Measurements from ENCODE around the gene SLC39A11.

Gene SLC39A11

DNA sequence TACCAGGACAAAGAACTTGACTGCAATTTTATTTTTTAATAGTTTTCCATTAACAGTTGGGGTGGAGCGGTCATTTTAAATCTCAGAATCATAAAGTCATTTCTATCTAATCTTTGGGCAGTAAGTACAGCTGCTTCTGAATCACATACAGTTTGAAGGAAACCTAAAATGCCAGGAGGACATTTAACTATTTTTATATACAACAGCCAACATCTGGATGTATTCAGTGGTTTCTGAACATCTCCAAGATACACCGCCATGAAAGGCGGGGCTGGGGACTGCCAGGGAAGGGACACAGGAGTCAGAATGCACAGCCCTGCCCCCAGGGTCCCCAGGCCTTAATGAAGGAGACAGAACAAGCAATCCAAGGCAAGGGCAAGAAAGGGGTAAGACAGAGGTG, 392.3 kb downstream of the SLC39A11 start:
- no peak for DNase-seq

DNA sequence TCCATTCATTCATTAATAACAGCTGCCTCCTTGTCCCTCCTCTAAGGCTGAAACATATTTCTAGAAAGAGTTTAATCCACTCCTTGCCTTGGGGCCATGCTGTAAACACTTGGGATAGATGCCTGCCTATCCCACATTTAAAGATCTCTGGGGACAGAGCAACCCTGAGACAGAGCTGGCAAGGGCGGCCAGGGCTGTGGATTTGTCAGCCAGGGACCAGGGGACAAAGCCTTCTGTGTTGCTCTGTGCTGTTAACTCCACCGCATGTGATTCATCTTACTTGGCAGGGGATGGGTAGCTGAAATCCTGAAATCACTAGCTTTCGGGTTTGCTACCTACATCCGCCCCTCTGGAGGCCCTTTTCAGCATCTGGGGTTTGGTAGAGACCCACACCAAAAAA, 392.9 kb downstream of the SLC39A11 start:
- DNase-seq: no peak

DNA sequence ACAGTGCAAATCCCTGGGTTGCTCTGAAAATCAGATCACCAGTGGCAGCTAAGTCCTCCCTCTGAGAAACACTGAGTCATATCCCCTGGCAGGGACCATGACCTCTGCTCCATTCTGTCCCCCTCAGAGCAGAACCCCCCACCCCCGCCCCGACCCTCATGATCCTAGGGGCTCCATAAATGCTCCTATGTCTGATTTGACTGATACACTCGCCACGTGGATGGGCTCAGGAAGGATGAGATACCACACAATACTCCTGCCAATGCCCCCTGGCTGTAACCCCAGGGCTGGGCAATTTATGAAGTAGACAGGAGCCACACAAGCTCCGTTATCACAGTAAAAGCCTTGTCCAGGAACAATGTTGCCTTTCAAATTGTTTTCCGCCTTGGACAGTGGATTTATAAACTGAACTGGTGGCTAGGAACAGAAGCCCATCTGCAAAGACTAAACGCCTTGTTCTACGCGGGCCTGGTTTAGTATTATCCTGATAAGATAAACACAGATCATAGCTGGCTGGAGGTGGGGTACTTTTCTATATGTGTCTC, 394.8 kb downstream of the SLC39A11 start:
- no peak for DNase-seq

DNA sequence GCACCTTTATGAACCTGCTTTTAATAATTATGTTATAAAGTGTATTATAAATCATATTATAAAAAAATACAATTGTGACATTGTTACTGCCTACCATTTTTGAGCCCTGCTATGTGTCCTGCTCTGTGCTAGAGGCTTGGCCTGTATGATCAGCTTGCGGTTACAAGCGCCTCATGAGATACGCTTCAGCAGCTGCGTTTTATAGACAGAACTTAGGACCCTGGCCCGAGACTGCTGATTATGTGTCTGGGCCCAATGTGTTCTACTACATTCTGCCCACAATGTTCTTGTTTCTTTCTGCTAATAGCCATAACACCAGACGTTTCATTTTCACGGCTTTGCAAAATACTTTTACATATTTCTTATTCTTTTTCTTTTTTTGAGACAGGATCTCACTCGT, 395.8 kb downstream of the SLC39A11 start:
- no peak for DNase-seq

DNA sequence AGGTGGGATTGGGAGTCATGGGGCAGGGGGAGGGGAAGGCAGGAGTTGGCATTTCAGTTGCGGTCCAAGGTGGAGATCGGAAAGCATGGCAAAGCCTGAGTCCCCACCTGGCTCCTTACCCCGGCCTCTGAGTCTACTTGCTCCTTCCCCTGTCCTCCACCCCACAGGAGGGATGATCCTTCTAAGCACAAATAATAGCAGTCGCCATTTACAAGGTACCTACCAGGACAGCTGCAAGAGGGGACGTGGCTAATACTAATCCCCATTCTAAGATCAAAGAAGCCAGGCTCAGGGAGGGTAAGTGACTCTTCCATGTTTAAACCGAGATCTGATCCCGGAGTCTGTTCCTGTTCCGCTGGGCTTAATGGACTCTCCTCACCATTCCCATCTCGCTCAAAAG, 396.3 kb downstream of the SLC39A11 start:
- DNase-seq: no peak

DNA sequence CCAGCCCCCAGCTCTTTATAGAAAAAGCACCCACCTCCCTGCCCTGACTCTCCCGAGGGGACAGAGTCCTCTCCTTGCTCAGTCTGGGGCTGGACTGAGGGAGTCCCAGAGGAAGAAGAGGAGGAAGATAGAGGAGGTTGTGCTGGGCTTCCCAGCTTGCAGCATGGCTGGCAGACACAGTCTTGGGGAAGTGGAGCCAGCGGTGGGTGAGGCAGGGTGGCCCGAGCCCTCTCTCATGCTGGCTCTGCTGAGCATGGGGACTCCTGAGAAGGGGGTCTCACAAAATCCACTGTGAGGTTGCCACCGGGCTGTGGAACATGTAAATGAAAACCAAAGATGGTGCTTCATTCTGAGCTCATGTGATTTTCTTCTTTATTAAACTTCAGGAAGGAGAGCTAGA, 398.5 kb downstream of the SLC39A11 start:
- DNase-seq: no peak

DNA sequence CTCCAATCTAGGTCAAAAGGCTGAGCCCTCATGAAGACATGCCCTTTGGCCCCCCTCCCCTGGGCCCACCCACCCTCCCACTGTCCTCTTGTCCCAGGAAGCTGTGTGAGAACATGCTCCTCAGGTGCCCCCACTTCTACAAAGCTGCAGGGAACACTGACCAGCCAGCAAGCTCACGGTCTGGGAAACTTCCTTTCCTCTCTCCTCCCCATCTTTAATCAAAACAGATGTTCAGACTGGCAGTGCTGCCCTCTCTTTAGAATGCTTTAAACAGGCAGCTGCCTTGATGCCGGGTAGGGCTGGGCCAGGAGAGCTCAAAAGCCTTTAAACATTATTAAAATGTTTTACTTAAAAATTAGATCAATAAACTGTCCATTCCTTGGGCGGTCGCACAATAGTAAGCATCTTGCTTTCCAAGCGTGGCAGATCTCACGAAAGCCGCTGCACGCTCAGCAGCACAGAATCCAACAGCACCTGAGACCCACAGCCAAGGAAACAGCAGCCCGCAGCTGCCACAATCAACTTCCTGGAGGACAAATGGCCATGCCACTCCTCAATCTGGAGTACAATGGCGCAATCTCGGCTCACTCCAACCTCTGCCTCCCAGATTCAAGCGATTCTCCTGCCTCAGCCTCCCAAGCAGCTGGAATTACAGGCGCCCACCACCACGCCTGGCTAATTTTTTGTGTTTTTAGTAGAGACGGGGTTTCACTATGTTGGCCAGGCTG, 399.2 kb downstream of the SLC39A11 start:
- no peak for DNase-seq

- no peak for DNase-seq
Observed at GRCh38 chr17:72692676-72693075, 399.8 kb downstream of the SLC39A11 start.

- DNase-seq: no peak
Observed at GRCh38 chr17:72691586-72691985, 400.9 kb downstream of the SLC39A11 start.

GRCh38 chr17:72691017-72691416, 401.5 kb downstream of the SLC39A11 start:
- DNase-seq: no peak

GRCh38 chr17:72687886-72688285, 404.6 kb downstream of the SLC39A11 start:
- DNase-seq: no peak

- no peak for DNase-seq
Observed at GRCh38 chr17:72684405-72685020, 408.0 kb downstream of the SLC39A11 start.

- no peak for DNase-seq
Observed at GRCh38 chr17:72683506-72684404, 408.7 kb downstream of the SLC39A11 start.

DNA sequence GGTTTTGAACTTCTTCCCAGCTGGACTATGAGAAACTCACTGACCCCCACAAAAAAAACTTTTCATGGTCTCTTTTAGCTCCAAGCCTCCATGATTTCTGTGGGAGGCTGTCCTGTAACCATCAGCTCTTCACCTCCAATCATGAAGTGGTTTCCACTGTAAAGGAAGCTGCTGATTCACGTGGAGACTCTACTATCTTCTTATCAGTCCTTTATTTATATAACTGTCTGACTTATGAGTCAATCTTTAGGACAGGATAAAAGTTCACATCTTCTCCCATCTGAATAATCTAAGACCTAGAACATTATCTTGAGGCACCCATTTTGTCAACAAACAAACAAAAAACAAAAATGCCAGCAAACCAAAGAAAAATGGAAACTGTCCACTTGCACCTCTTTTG, 409.9 kb downstream of the SLC39A11 start:
- DNase-seq: no peak

DNA sequence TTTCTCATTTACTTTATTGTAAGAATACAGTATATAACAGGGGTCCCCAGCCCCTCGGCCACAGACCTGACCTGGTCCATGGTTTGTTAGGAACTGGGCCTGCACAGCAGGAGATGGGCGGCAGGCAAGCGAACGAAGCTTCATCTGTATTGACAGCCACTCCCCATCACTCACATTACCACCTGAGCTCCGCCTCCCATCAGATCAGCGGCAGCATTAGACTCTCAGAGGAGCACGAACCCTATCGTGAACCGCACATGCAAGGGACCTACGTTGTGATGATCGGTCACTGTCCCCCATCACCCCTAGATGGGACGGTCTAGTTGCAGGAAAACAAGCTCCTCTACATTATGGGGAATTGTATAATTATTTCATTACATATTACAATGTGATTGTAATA, 410.6 kb downstream of the SLC39A11 start:
- no peak for DNase-seq

DNA sequence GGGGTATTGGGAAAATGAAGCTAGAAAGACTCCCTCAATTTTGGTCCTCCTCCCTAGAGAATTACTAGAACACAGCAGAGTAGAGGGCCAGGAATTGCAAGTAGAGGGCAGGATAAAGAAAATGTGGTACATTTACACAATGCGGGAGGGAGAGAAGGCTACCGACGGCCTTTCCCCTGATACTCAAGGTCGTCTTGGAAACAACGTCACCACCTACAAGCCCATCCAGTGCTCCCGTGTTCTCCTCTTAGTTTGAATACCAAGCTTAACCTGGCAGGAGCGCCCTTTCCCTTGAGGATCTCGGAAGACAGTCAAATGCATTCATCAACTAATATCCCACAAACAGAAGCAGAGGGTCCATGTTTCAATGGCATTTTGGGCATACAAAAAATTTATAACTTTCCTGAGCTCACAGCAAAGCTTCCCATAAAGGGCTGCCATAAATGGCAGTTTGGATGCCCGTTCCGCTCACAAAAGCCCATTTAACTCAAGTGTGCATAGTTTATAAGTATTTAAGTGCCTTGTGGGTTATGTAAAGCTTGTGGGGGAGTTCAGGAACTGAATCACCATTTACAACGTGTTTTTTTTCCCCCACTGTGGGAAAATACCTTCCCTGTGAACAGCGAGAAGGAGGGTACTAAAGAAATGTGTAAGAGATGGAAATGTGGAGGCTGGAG, 414.6 kb downstream of the SLC39A11 start:
- no peak for DNase-seq

DNA sequence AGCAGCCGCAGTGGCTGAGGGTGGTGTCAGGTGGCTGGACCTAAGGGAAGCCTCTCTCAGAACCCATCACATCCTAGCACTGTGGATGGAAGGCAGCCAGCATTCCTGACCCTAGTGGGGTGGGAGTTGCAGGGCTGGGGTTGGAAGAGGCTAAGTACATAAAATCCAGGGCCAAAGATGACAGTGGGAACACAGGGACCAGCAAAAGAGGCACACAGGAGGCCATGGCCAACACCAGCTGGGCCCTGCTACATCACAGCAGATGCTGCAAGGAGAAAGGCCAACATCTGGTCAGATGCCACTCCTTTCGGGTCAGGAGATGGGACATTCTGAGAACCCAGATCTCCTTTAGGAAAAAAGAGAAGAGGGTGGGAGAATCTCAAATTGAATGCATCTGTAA, 415.4 kb downstream of the SLC39A11 start:
- DNase-seq: no peak

- no peak for DNase-seq
Observed at GRCh38 chr17:72672729-72673128, 419.8 kb downstream of the SLC39A11 start.

- DNase-seq: no peak
Observed at GRCh38 chr17:72671016-72671415, 421.5 kb downstream of the SLC39A11 start.

DNA sequence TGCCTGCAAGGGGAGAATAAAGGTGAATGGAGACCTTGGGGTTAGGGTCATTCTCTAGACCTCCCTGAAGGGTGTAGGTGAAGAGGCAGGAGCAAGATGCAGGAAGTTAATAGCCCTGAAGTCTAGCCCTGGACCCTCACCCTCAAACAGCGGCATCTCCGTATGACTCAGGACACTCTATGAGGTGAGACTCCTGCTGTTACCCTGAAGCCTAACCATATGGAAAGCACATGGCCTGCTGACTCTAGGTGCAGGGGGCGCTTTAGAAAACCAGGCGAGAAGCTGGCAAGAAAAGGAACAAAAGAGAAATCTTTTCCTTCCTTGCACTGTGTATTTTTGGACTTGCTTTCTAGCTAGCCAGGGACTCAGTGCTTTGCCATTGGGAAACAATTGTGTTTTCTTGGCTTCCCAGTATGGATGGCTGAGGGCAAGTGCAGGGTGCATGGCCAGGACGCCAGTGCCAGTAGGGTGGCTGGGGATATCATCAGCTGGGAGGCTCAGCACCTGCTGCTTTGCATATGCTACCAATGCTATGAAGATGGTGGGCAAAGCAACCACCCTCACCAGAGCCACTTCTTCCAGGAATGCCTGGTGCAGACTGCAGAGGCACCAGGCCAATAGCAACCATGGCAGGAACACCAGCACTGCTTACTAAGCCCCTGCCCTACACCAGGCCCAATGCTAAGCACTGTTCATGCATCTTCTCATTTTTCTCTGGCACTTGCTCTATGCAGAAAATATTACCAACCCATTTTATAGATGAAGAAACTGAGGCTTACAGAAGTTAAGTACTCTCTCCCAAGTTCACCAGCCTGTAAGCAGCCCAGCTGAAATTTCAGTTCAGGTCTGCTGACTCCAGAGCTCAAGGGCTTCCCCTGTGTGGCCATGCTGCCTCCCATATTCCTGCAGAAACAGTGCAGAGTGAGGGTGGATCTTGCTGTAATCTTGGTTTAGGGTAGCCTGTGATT, 425.1 kb downstream of the SLC39A11 start:
- DNase-seq: no peak
